Measurements from ENCODE around the gene TXLNB. TPM values are rescaled to one million over a fixed set of nuclear protein-coding genes. Genes with fewer than 3 reads are reported as not detected.
A peak's percentile ranks its signal among the peaks of the same experiment; 100 is the strongest.

The TXLNB gene
- total and polyA plus RNA-seq, 2 donors (not counting 1 experiment from before 2014, with no cell fraction given), result 3.4 to 3.6 TPM

DNA sequence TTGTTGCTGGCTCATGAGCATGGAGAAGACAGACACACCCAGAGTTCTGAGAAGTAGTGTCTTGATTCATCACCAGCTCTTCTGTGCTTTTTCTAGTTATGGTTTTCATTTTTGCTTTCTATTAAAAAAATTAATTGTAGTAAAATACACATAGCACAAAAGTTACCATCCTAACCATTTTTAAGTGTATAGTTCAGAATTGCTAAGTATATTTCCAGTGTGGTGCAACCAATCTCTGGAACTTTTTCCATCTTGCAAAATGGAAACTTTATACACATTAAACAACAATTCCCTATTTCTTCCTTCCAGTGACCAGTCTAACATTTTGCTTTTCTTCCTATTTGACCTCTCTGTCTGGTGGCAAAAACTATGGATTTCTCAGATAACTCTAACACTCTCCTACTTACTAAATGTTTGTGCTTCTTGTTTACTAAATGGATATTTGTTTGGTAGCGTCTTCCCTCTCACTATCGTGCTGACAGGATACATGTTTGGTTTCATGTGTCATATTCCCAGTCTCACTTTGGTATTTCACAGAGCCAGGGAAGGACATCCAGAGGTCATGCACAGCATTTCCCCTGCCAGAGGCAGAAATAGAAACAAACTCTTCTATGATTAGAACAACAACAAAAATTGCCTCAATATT is 40.6 kb downstream of the TXLNB start:
- TF ChIP-seq EZH2 (IDR thresholded peaks at IDR 0.05; ENCODE audit: borderline replicate concordance, insufficient read depth, low read depth, low read length, poor library complexity, severe bottlenecking), result no peak
- TF ChIP-seq, protein P1, sequence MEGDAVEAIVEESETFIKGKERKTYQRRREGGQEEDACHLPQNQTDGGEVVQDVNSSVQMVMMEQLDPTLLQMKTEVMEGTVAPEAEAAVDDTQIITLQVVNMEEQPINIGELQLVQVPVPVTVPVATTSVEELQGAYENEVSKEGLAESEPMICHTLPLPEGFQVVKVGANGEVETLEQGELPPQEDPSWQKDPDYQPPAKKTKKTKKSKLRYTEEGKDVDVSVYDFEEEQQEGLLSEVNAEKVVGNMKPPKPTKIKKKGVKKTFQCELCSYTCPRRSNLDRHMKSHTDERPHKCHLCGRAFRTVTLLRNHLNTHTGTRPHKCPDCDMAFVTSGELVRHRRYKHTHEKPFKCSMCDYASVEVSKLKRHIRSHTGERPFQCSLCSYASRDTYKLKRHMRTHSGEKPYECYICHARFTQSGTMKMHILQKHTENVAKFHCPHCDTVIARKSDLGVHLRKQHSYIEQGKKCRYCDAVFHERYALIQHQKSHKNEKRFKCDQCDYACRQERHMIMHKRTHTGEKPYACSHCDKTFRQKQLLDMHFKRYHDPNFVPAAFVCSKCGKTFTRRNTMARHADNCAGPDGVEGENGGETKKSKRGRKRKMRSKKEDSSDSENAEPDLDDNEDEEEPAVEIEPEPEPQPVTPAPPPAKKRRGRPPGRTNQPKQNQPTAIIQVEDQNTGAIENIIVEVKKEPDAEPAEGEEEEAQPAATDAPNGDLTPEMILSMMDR (IDR thresholded peaks at IDR 0.05), result no peak
- no peaks in the 10 kb centered on the region for H4K20me1 ChIP-seq (ENCODE audit: control insufficient read depth, insufficient read depth, low read length, poor library complexity, severe bottlenecking)
- no peak for ATAC-seq (ENCODE audit: low read depth)
- H3K36me3 ChIP-seq (replicated peaks in 1 of 2; ENCODE audit: control extremely low read depth in 1 of 2, control insufficient read depth in 1 of 2, extremely low read depth in 1 of 2, insufficient read depth in 2 of 2, low read length in 1 of 2), result no peaks in the 10 kb centered on the region
- peak overlapping the region; percentile 22 for H3K4me2 ChIP-seq (replicated peaks; ENCODE audit: low read depth, low read length, poor library complexity, severe bottlenecking)
- Mint-ChIP-seq H3K9me3 (ENCODE audit: insufficient read depth) (no peaks in the 10 kb centered on the region), H3K4me1 (peaks cover 13% of the 10 kb centered on the region), H3K4me3 (no peak overlapping the region), H3K27ac (no peak overlapping the region), H3K27me3 (no peaks in the 10 kb centered on the region)
- H3K27ac ChIP-seq (ENCODE audit: low read length in 2 of 2), result no peak overlapping the region
- no CpG with 5 or more reads among the region's 2 CpGs for WGBS (ENCODE audit: insufficient coverage)
- no peaks in the 10 kb centered on the region for H3K79me2 ChIP-seq (ENCODE audit: control insufficient read depth, insufficient read depth, low read length)
- no peak overlapping the region for H3K4me3 ChIP-seq (ENCODE audit: control extremely low read depth in 1 of 5, extremely low read depth in 1 of 5, insufficient read depth in 1 of 5, low read depth in 2 of 5, low read length in 4 of 5)
- DNase-seq, result no peak
- no peaks in the 10 kb centered on the region for H3K27me3 ChIP-seq (replicated peaks in 1 of 4; ENCODE audit: control extremely low read depth in 1 of 4, control insufficient read depth in 3 of 4, insufficient read depth in 4 of 4, low read length in 3 of 4)
- H3K9ac ChIP-seq (ENCODE audit: low read length), result no peak overlapping the region
- CTCF ChIA-PET, result interaction anchor here (0.6 to 2.4 kb wide), 19 partner anchors 9 to 222 kb away, joined by 3 to 24 read pairs (median 5); partner anchors contain the start of gene ABRACL
- POLR2A ChIA-PET, result interaction anchor here (1.0 to 1.7 kb wide), 2 partner anchors 118 to 123 kb away, joined by 3 to 4 read pairs; partner anchors contain the start of gene CITED2
- peak overlapping the region; percentile 2 for H2AFZ ChIP-seq (ENCODE audit: insufficient read depth, low read depth, low read length, poor library complexity, severe bottlenecking)
- no peaks in the 10 kb centered on the region for H3K9me3 ChIP-seq (ENCODE audit: control extremely low read depth in 1 of 3, control insufficient read depth in 2 of 3, insufficient read depth in 1 of 3, low read length in 2 of 3)
- intact Hi-C loops (cut with micrococcal nuclease), result loop anchor here (2.0 to 10.0 kb wide), 2 partner anchors 20 to 436 kb away; no protein-coding TSS in a partner anchor
- peaks cover 5 to 6% of the 10 kb centered on the region in 2 donors for H3K4me1 ChIP-seq (ENCODE audit: control insufficient read depth in 2 of 2, insufficient read depth in 2 of 2, low read length in 2 of 2)

All from B cell (primary cell).